Mesenchymal stem cell (in vitro differentiated cells and primary cell): ENCODE data around the gene MPRIP.
A peak's percentile ranks its signal among the peaks of the same experiment; 100 is the strongest.
"Not testable (repeated sequence)": the region's sequence is repeated elsewhere in the genome, so short reads cannot be mapped to it uniquely, and the experiment has no call there.

Experiments
- DNase-seq: peaks from one replicate; pipeline ENCODE4 v3.0.0-alpha.2; 2013
- H2AFZ ChIP-seq: one replicate; pipeline ENCODE4 v1.6.1; 2013; ENCODE audit warnings: low read depth, mild to moderate bottlenecking, control low read depth, inconsistent platforms, low read length, moderate library complexity
- H2AK5ac ChIP-seq: 2 replicates; pipeline ENCODE4 v1.6.1; 2013; ENCODE audit warnings: low read length, moderate library complexity, mild to moderate bottlenecking, inconsistent platforms; ENCODE audit not compliant: severe bottlenecking
- H2BK120ac ChIP-seq: one replicate; pipeline ENCODE4 v1.6.1; 2013; ENCODE audit warnings: low read depth, mild to moderate bottlenecking, inconsistent platforms, low read length, moderate library complexity
- H2BK12ac ChIP-seq, 2 experiments: one replicate each; pipeline ENCODE4 v1.6.1; 2013; ENCODE audit warnings: inconsistent platforms in 2 of 2, low read length in 2 of 2, mild to moderate bottlenecking in 2 of 2, moderate library complexity in 2 of 2, control low read depth in 1 of 2
- H2BK15ac ChIP-seq: one replicate; pipeline ENCODE4 v1.6.1; 2013; ENCODE audit warnings: mild to moderate bottlenecking, low read depth, inconsistent platforms; ENCODE audit not compliant: poor library complexity, severe bottlenecking
- H2BK5ac ChIP-seq: 2 replicates; pipeline ENCODE4 v1.6.1; 2013; ENCODE audit warnings: low read depth, mild to moderate bottlenecking, low read length, control low read depth, inconsistent platforms; ENCODE audit not compliant: poor library complexity, severe bottlenecking
- H3K14ac ChIP-seq, 2 experiments: one replicate each; pipeline ENCODE4 v1.6.1; 2013; ENCODE audit warnings: inconsistent platforms in 2 of 2, low read length in 2 of 2, control low read depth in 1 of 2, mild to moderate bottlenecking in 1 of 2, moderate library complexity in 1 of 2
- H3K18ac ChIP-seq, 2 experiments: one replicate each; pipeline ENCODE4 v1.6.1; 2013; ENCODE audit warnings: inconsistent platforms in 2 of 2, low read length in 2 of 2, control low read depth in 1 of 2, low read depth in 1 of 2, mild to moderate bottlenecking in 1 of 2
- H3K23ac ChIP-seq, 2 experiments: one replicate each; pipeline ENCODE4 v1.6.1; 2013; ENCODE audit warnings: inconsistent platforms in 2 of 2, low read length in 2 of 2, mild to moderate bottlenecking in 2 of 2, moderate library complexity in 2 of 2, control low read depth in 1 of 2
- H3K27ac ChIP-seq: 2 replicates; pipeline ENCODE4 v1.5.1; 2013; ENCODE audit warnings: mild to moderate bottlenecking, moderate library complexity, low read length, control low read depth, inconsistent platforms; ENCODE audit not compliant: poor library complexity, severe bottlenecking
- H3K27me3 ChIP-seq, 2 experiments: 2 replicates each; pipeline versions ENCODE4 v1.6.1 to v1.7.0; 2013; ENCODE audit warnings: low read length in 2 of 2, mild to moderate bottlenecking in 2 of 2, moderate library complexity in 2 of 2, control low read depth in 1 of 2, inconsistent platforms in 1 of 2; ENCODE audit not compliant: control insufficient read depth in 1 of 2, insufficient read depth in 1 of 2
- H3K36me3 ChIP-seq, 2 experiments: 2 replicates each; pipeline versions ENCODE4 v1.6.1 to v1.7.0; 2013; ENCODE audit warnings: low read length in 2 of 2, control low read depth in 1 of 2, inconsistent platforms in 1 of 2, low read depth in 1 of 2, mild to moderate bottlenecking in 1 of 2; ENCODE audit not compliant: insufficient read depth in 2 of 2, control insufficient read depth in 1 of 2
- H3K4ac ChIP-seq, 2 experiments: one replicate each; pipeline ENCODE4 v1.6.1; 2013; ENCODE audit warnings: inconsistent platforms in 2 of 2, low read length in 2 of 2, mild to moderate bottlenecking in 2 of 2, moderate library complexity in 2 of 2, control low read depth in 1 of 2, low read depth in 1 of 2
- H3K4me1 ChIP-seq: 2 replicates; pipeline ENCODE4 v1.6.1; 2013; ENCODE audit warnings: low read depth, low read length, control low read depth; ENCODE audit not compliant: control insufficient read depth, insufficient read depth
- H3K4me2 ChIP-seq: 2 replicates; pipeline ENCODE4 v1.6.1; 2013; ENCODE audit warnings: low read length, mild to moderate bottlenecking, inconsistent platforms; ENCODE audit not compliant: poor library complexity, severe bottlenecking
- H3K4me3 ChIP-seq, 2 experiments: 2 replicates each; pipeline versions ENCODE4 v1.5.1 to v1.7.0; 2013; ENCODE audit warnings: low read length in 2 of 2, mild to moderate bottlenecking in 2 of 2, control low read depth in 1 of 2, low read depth in 1 of 2; ENCODE audit not compliant: insufficient read depth in 1 of 2
- H3K79me1 ChIP-seq: replicated peaks from 2 replicates; pipeline ENCODE4 v1.6.1; 2013; ENCODE audit warnings: mild to moderate bottlenecking, control low read depth, low read length, inconsistent platforms; ENCODE audit not compliant: poor library complexity, severe bottlenecking
- H3K9ac ChIP-seq: 2 replicates; pipeline ENCODE4 v1.7.0; 2013; ENCODE audit warnings: mild to moderate bottlenecking, low read length, moderate library complexity
- H3K9me3 ChIP-seq: 2 replicates; pipeline ENCODE4 v1.7.0; 2013; ENCODE audit warnings: mild to moderate bottlenecking, low read length; ENCODE audit not compliant: control insufficient read depth
- H4K8ac ChIP-seq: one replicate; pipeline ENCODE4 v1.6.1; 2013; ENCODE audit warnings: inconsistent platforms, mild to moderate bottlenecking, low read length, moderate library complexity
- H4K91ac ChIP-seq: one replicate; pipeline ENCODE4 v1.6.1; 2013; ENCODE audit warnings: mild to moderate bottlenecking, low read length, inconsistent platforms
- WGBS: methylation state at CpG from one replicate; pipeline ENCODE4 v1.1.7; 2013; ENCODE audit warnings: mixed read lengths; 5-methylcytosine and 5-hydroxymethylcytosine counted together

MPRIP gene

GRCh38 chr17:17136221-17136620 is 94.0 kb downstream of the MPRIP start:
- Histone ChIP-seq H3K36me3 (peaks cover 88 to 94% of the 10 kb centered on the region in 2 experiments), H3K4me1 (peaks cover 21% of the 10 kb centered on the region), H3K79me1 (peaks cover 53% of the 10 kb centered on the region)
- H2AFZ ChIP-seq, H2BK120ac ChIP-seq, H4K8ac ChIP-seq, H3K23ac ChIP-seq, H3K9me3 ChIP-seq, H3K14ac ChIP-seq, H3K4me2 ChIP-seq, H3K27ac ChIP-seq, H2BK12ac ChIP-seq, DNase-seq, H2AK5ac ChIP-seq, H3K9ac ChIP-seq, H2BK5ac ChIP-seq, H3K4me3 ChIP-seq, H3K4ac ChIP-seq, H4K91ac ChIP-seq, H3K18ac ChIP-seq, H3K27me3 ChIP-seq, H2BK15ac ChIP-seq: not testable (repeated sequence)
- 92% methylated on average over 5 of the region's 5 CpGs for WGBS

- no peaks in the 10 kb centered on the region for H3K9me3 ChIP-seq
- 98% methylated on average over 30 of the region's 30 CpGs for WGBS
- no peak overlapping the region for H3K23ac ChIP-seq
- no peak overlapping the region for H3K4me3 ChIP-seq
- H3K9ac ChIP-seq, result no peak overlapping the region
- peaks cover 22% of the 10 kb centered on the region for H3K4me1 ChIP-seq
- H3K79me1 ChIP-seq, result peaks cover 47% of the 10 kb centered on the region
- no peak overlapping the region for H3K14ac ChIP-seq
- H3K18ac ChIP-seq, result no peak overlapping the region
- H3K4ac ChIP-seq, result no peak overlapping the region
- no peak for DNase-seq
- H2AFZ ChIP-seq, result no peak overlapping the region
- no peak overlapping the region for H4K91ac ChIP-seq
- no peak overlapping the region for H2BK5ac ChIP-seq
- no peak overlapping the region for H2BK12ac ChIP-seq
- no peak overlapping the region for H3K27ac ChIP-seq
- H3K4me2 ChIP-seq, result no peak overlapping the region
- no peaks in the 10 kb centered on the region for H3K27me3 ChIP-seq
- H2AK5ac ChIP-seq, result no peak overlapping the region
- H2BK120ac ChIP-seq, result no peak overlapping the region
- no peak overlapping the region for H2BK15ac ChIP-seq
- H4K8ac ChIP-seq, result no peak overlapping the region
- peaks cover 84 to 88% of the 10 kb centered on the region in 2 experiments for H3K36me3 ChIP-seq
Measured at GRCh38 chr17:17137731-17138585, 95.7 kb downstream of the MPRIP start.

- H3K4me3 ChIP-seq, result no peak overlapping the region
- H3K79me1 ChIP-seq, result peaks cover 32% of the 10 kb centered on the region
- no peak overlapping the region for H3K4ac ChIP-seq
- no peaks in the 10 kb centered on the region for H3K27me3 ChIP-seq
- no peak overlapping the region for H2BK15ac ChIP-seq
- DNase-seq, result no peak
- H4K91ac ChIP-seq, result no peak overlapping the region
- H2BK120ac ChIP-seq, result no peak overlapping the region
- peak overlapping the region; percentile 57 for H3K9ac ChIP-seq
- H2BK12ac ChIP-seq, result no peak overlapping the region
- no peaks in the 10 kb centered on the region for H3K9me3 ChIP-seq
- WGBS, result 90% methylated on average over 7 of the region's 7 CpGs
- H3K23ac ChIP-seq, result no peak overlapping the region
- H3K14ac ChIP-seq, result no peak overlapping the region
- H3K4me2 ChIP-seq, result no peak overlapping the region
- peaks cover 84 to 88% of the 10 kb centered on the region in 2 experiments for H3K36me3 ChIP-seq
- no peak overlapping the region for H4K8ac ChIP-seq
- no peak overlapping the region for H2AK5ac ChIP-seq
- H2AFZ ChIP-seq, result no peak overlapping the region
- H2BK5ac ChIP-seq, result no peak overlapping the region
- peaks cover 22% of the 10 kb centered on the region for H3K4me1 ChIP-seq
- H3K18ac ChIP-seq, result no peak overlapping the region
- no peak overlapping the region for H3K27ac ChIP-seq
Measured at GRCh38 chr17:17139972-17140589, 97.8 kb downstream of the MPRIP start.

GRCh38 chr17:17140590-17140980 is 98.3 kb downstream of the MPRIP start:
- H3K18ac ChIP-seq, result no peak overlapping the region
- H3K4me3 ChIP-seq, result no peak overlapping the region
- H4K8ac ChIP-seq, result no peak overlapping the region
- H2BK15ac ChIP-seq, result no peak overlapping the region
- peaks cover 22% of the 10 kb centered on the region for H3K4me1 ChIP-seq
- H3K36me3 ChIP-seq, result peaks cover 85 to 90% of the 10 kb centered on the region in 2 experiments
- 65% methylated on average over 3 of the region's 5 CpGs for WGBS
- no peak overlapping the region for H3K4ac ChIP-seq
- H2BK12ac ChIP-seq, result no peak overlapping the region
- H2AK5ac ChIP-seq, result no peak overlapping the region
- no peak overlapping the region for H3K23ac ChIP-seq
- no peak overlapping the region for H3K14ac ChIP-seq
- no peak overlapping the region for H2BK5ac ChIP-seq
- no peak overlapping the region for H2AFZ ChIP-seq
- H3K27ac ChIP-seq, result peak overlapping the region; percentile 8
- peak; percentile 75 for DNase-seq
- no peak overlapping the region for H3K4me2 ChIP-seq
- no peaks in the 10 kb centered on the region for H3K9me3 ChIP-seq
- no peak overlapping the region for H2BK120ac ChIP-seq
- peak overlapping the region; percentile 57 for H3K9ac ChIP-seq
- peaks cover 28% of the 10 kb centered on the region for H3K79me1 ChIP-seq
- no peak overlapping the region for H4K91ac ChIP-seq
- no peaks in the 10 kb centered on the region for H3K27me3 ChIP-seq
